Measurements from ENCODE around the gene IL1F10.
"Not testable (repeated sequence)": the region's sequence is repeated elsewhere in the genome, so short reads cannot be mapped to it uniquely, and the experiment has no call there.

IL1F10 gene

GRCh38 chr2:113089916-113090315 is 22.1 kb downstream of the IL1F10 start:
- DNase-seq (ENCODE audit: extremely low read depth, insufficient read length), result no peak
- H3K4me3 ChIP-seq (replicated peaks; ENCODE audit: low read depth, low read length), result no peak overlapping the region
- H3K36me3 ChIP-seq (ENCODE audit: control insufficient read depth, insufficient read depth, low read length), result no peaks in the 10 kb centered on the region
- no peaks in the 10 kb centered on the region for H3K27me3 ChIP-seq (replicated peaks; ENCODE audit: control insufficient read depth, insufficient read depth, low read length)
- TF ChIP-seq CTCF (IDR thresholded peaks at IDR 0.05; ENCODE audit: insufficient read depth, low read length, poor library complexity, severe bottlenecking), result no peak

GRCh38 chr2:113091231-113091896 is 23.6 kb downstream of the IL1F10 start:
- Histone ChIP-seq H3K36me3 (ENCODE audit: control insufficient read depth, insufficient read depth, low read length) (no peaks in the 10 kb centered on the region), H3K4me3 (replicated peaks; ENCODE audit: low read depth, low read length) (no peak overlapping the region), H3K27me3 (replicated peaks; ENCODE audit: control insufficient read depth, insufficient read depth, low read length) (no peaks in the 10 kb centered on the region)
- no peak for TF ChIP-seq CTCF (IDR thresholded peaks at IDR 0.05; ENCODE audit: insufficient read depth, low read length, poor library complexity, severe bottlenecking)
- no peak for DNase-seq (ENCODE audit: extremely low read depth, insufficient read length)

GRCh38 chr2:113092864-113093612 is 25.3 kb downstream of the IL1F10 start:
- H3K4me3 ChIP-seq (replicated peaks; ENCODE audit: low read depth, low read length), result no peak overlapping the region
- H3K27me3 ChIP-seq (replicated peaks; ENCODE audit: control insufficient read depth, insufficient read depth, low read length), result no peaks in the 10 kb centered on the region
- no peaks in the 10 kb centered on the region for H3K36me3 ChIP-seq (ENCODE audit: control insufficient read depth, insufficient read depth, low read length)
- TF ChIP-seq CTCF (IDR thresholded peaks at IDR 0.05; ENCODE audit: insufficient read depth, low read length, poor library complexity, severe bottlenecking), result no peak
- no peak for DNase-seq (ENCODE audit: extremely low read depth, insufficient read length)

- no peak for DNase-seq (ENCODE audit: extremely low read depth, insufficient read length)
- Histone ChIP-seq H3K4me3 (replicated peaks; ENCODE audit: low read depth, low read length) (no peak overlapping the region), H3K27me3 (replicated peaks; ENCODE audit: control insufficient read depth, insufficient read depth, low read length) (no peaks in the 10 kb centered on the region), H3K36me3 (ENCODE audit: control insufficient read depth, insufficient read depth, low read length) (no peaks in the 10 kb centered on the region)
- no peak for TF ChIP-seq CTCF (IDR thresholded peaks at IDR 0.05; ENCODE audit: insufficient read depth, low read length, poor library complexity, severe bottlenecking)
Observed at GRCh38 chr2:113093613-113093977, 25.8 kb downstream of the IL1F10 start.

GRCh38 chr2:113096306-113096705 is 28.5 kb downstream of the IL1F10 start:
- not testable (repeated sequence) for H3K27me3 ChIP-seq (replicated peaks; ENCODE audit: control insufficient read depth, insufficient read depth, low read length)

GRCh38 chr2:113096842-113097618 is 29.3 kb downstream of the IL1F10 start:
- H3K27me3 ChIP-seq (replicated peaks; ENCODE audit: control insufficient read depth, insufficient read depth, low read length); DNase-seq (ENCODE audit: extremely low read depth, insufficient read length); H3K4me3 ChIP-seq (replicated peaks; ENCODE audit: low read depth, low read length); H3K36me3 ChIP-seq (ENCODE audit: control insufficient read depth, insufficient read depth, low read length): not testable (repeated sequence)

More at GRCh38 chr2:113096306-113096705, 28.5 kb downstream of the IL1F10 start:
- H3K4me3 ChIP-seq (replicated peaks; ENCODE audit: low read depth, low read length); H3K36me3 ChIP-seq (ENCODE audit: control insufficient read depth, insufficient read depth, low read length); DNase-seq (ENCODE audit: extremely low read depth, insufficient read length): not testable (repeated sequence)
